ENCODE results near the gene ZNF333. TPM values are rescaled to one million over a fixed set of nuclear protein-coding genes. Genes with fewer than 3 reads are reported as not detected.

ZNF333 gene
- total RNA-seq, 2 donors from 2014 or later = 17.3 to 27.5 TPM

DNA sequence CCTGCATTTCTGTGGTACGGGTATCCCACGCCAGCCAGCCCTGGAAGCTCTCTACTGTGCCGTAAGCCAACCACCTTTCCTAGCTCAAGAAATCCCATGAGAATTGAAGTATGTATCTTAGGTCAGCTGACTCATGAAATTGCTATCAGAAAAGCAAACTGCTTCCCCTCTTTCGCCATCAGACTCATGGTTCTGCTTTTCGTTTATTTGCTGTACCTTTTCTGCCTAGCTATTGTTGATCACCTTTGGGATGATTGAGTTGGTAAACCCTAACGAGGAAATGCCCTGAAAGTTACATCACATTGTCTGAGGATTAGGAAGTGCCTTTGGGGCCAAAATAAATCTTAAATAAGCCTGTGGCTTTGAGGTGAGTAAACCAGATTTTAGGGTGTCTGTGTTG is 15.1 kb upstream of the ZNF333 start, which contains the start of gene ADGRE3:
TSS of gene ADGRE3 (minus strand) at position 81 of the 400 bp plus-strand sequence. CDS start at position 7, 74 bp downstream.
- H3K4me1 Mint-ChIP-seq (ENCODE audit: low read depth) = no peaks in the 10 kb centered on the region
- peaks cover 0 to 6% of the 10 kb centered on the region in 2 donors for H3K36me3 Mint-ChIP-seq (ENCODE audit: insufficient read depth in 2 of 2)
- H3K9me3 Mint-ChIP-seq = peaks cover 4 to 6% of the 10 kb centered on the region in 2 donors
- H3K4me3 Mint-ChIP-seq = no peak within 1 kb of the TSS
- ATAC-seq (replicated peaks in 1 of 2) = no peak
- peaks cover 32% of the 10 kb centered on the region for H3K27me3 Mint-ChIP-seq (ENCODE audit: low read depth)
- no peak for DNase-seq
- H3K27ac Mint-ChIP-seq = no peak within 1 kb of the TSS

DNA sequence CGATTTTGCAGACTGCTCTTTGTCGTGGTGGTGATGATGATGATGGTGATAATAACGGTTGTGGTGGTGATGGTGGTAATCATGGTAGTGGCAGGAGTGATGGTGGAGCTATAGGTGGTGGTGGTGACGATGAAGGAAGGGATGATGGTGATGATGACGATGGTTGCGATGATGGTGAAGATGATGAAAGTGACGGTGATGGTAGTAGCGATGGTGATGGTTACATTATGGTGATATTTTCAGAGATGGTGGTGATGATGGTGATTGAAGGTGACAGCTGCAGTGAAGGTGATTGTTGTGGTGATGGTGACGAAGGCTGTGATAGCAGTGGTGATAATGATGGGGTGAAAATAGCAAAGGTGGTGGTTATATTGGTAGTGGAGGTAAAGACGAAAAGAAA is 13.1 kb upstream of the ZNF333 start:
- Mint-ChIP-seq H3K27ac (no peak overlapping the region), H3K27me3 (ENCODE audit: low read depth) (peaks cover 31% of the 10 kb centered on the region), H3K36me3 (ENCODE audit: insufficient read depth in 2 of 2) (no peaks in the 10 kb centered on the region), H3K4me3 (no peak overlapping the region), H3K9me3 (peaks cover 0 to 2% of the 10 kb centered on the region in 2 donors), H3K4me1 (ENCODE audit: low read depth) (no peaks in the 10 kb centered on the region)
- no peak for ATAC-seq (replicated peaks in 1 of 2)
- DNase-seq = no peak

DNA sequence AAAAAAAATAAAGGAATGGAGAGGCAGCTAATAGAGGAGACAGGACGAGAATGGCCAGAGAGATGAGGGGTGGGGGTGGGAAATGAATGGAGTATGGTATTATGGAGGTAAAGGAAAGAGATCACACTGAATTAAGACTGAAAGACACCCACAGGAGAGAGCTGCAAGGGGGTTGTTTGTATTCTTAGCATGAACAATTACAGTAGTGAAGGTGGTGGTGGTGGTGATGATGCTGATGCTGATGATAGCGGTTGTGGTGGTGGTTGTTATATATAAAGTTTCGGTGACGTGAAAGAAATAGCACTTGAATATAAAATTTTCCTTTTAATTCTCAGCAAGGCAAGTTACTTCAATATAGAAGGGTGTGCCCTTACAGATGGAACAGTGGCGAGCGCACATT is 12.4 kb upstream of the ZNF333 start:
- no peaks in the 10 kb centered on the region for H3K4me1 Mint-ChIP-seq (ENCODE audit: low read depth)
- ATAC-seq (replicated peaks in 1 of 2) (peak; percentile 58 to 76), DNase-seq (peak; percentile 7 to 21)
- peaks cover 24% of the 10 kb centered on the region for H3K27me3 Mint-ChIP-seq (ENCODE audit: low read depth)
- H3K9me3 Mint-ChIP-seq = peaks cover 0 to 2% of the 10 kb centered on the region in 2 donors
- no peak overlapping the region for H3K27ac Mint-ChIP-seq
- H3K36me3 Mint-ChIP-seq (ENCODE audit: insufficient read depth in 2 of 2) = no peaks in the 10 kb centered on the region
- no peak overlapping the region for H3K4me3 Mint-ChIP-seq

DNA sequence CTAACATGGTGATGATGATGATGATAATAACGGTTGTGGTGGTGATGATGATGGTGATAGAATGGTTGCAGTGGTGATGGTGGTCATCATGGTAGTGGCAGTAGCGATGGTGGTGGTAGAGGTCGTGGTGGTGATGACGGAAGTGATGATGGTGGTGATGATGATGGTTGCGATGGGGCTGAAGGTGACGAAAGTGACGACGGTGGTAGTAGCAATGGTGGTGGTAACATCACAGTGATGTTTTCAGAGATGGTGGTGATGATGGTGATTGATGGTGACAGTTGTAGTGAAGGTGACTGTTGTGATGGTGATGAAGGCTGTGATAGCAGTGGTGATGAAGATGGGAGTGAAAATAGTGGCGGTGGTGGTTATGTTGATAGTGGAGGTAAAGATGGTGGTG is 11.6 kb upstream of the ZNF333 start:
- H3K4me1 Mint-ChIP-seq (ENCODE audit: low read depth) = no peaks in the 10 kb centered on the region
- DNase-seq (no peak), ATAC-seq (replicated peaks in 1 of 2) (no peak)
- no peak overlapping the region for H3K27ac Mint-ChIP-seq
- no peaks in the 10 kb centered on the region for H3K9me3 Mint-ChIP-seq
- no peaks in the 10 kb centered on the region for H3K36me3 Mint-ChIP-seq (ENCODE audit: insufficient read depth in 2 of 2)
- no peak overlapping the region for H3K4me3 Mint-ChIP-seq
- H3K27me3 Mint-ChIP-seq (ENCODE audit: low read depth) = peaks cover 17% of the 10 kb centered on the region

DNA sequence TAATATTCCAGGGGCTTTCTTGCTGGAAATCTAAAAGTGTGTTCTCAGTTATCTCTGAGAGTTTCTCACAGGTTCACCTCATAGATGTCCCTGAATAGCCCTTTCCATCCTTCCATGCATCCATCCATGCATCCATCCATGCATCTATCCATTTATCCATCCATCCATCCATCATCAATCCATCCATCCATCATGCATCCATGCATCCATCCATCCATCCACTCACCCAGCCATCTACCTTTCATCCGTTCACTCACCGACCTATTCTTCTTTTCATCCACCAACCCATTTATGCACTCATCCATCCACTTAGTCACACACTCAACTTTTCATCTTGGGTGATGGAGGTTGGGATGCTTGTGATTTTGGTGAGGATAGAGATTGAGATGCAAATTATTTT is 7.8 kb upstream of the ZNF333 start:
- Mint-ChIP-seq H3K9me3 (no peaks in the 10 kb centered on the region), H3K36me3 (ENCODE audit: insufficient read depth in 2 of 2) (no peaks in the 10 kb centered on the region), H3K27me3 (ENCODE audit: low read depth) (no peaks in the 10 kb centered on the region), H3K4me3 (no peak overlapping the region), H3K4me1 (ENCODE audit: low read depth) (no peaks in the 10 kb centered on the region), H3K27ac (no peak overlapping the region)
- ATAC-seq (replicated peaks in 1 of 2) = no peak
- no peak for DNase-seq

DNA sequence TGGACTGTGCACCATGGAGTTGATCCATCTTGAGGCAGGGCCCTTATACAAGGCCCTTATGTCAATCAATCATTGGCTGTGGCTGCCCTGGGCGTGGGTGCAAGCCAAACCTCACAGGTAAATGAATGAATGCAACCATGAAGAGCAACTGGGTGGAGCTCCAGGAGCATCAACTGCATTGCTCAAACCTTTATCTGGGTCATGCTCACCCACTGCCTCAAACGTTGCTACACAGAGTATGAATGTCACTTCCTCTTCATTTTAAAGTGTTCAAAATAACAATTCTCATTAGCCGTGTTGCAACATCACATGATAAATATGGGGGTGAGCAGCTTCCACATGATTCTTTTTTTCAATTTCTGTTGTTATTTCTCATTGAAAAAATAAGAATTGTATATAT is 6.4 kb upstream of the ZNF333 start:
- DNase-seq (no peak), ATAC-seq (replicated peaks in 1 of 2) (peak in 1 of 2 donors; percentile 33)
- Mint-ChIP-seq H3K9me3 (no peaks in the 10 kb centered on the region), H3K27me3 (ENCODE audit: low read depth) (no peaks in the 10 kb centered on the region), H3K36me3 (ENCODE audit: insufficient read depth in 2 of 2) (no peaks in the 10 kb centered on the region), H3K4me3 (no peak overlapping the region), H3K27ac (no peak overlapping the region), H3K4me1 (ENCODE audit: low read depth) (peaks cover under 1% of the 10 kb centered on the region)

DNA sequence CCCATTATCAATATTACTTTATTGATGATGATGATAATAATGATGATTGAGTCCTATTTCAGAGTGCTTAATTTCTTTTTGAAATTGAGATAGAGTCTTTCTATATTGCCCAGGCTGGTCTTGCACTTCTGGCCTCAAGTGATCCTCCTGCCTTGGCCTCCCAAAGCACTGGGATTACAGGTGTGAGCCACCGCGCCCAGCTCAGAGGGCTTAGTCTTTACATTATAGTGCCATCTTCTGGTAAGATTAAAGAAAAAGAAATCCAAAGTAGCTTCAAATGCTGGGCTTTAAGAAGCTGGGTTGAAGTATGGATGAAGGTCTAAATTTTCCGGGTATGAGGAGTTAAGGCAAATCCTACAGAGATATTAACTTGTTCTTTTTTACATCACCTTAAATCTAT is 3.4 kb upstream of the ZNF333 start:
- ATAC-seq (replicated peaks in 1 of 2) (no peak), DNase-seq (peak; percentile 15 to 19)
- Mint-ChIP-seq H3K27me3 (ENCODE audit: low read depth) (no peaks in the 10 kb centered on the region), H3K4me1 (ENCODE audit: low read depth) (peaks cover 16% of the 10 kb centered on the region), H3K27ac (no peak overlapping the region), H3K4me3 (no peak overlapping the region), H3K9me3 (no peaks in the 10 kb centered on the region), H3K36me3 (ENCODE audit: insufficient read depth in 2 of 2) (no peaks in the 10 kb centered on the region)

DNA sequence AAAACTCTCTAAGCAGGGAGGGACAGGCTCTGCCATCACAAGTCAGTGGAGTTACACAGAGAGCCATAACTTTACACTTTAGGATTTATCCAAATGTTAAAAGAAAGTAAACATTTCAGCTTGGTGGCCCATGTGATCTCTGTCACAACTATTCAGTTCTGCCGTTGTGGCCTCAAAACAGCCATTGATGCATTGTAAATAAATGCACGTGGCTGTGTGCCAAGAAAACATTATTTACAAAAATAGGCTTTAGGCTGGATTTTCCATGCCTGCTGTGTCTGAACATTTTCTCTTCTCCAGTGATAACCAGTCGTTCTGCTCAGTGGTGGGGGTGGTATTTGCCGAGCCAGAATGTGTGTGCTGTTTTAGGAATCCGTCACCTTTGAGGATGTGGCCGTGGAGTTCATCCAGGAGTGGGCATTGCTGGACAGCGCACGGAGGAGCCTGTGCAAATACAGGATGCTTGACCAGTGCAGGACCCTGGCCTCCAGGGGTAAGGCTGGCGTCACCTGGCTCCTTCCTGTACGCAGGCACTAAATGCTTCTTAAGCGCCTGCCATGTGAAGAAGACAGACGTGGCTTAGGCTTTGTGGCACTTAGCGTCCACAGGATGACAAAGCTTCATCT is 4.9 kb downstream of the ZNF333 start:
- H3K4me3 Mint-ChIP-seq = no peak overlapping the region
- H3K27ac Mint-ChIP-seq = no peak overlapping the region

DNA sequence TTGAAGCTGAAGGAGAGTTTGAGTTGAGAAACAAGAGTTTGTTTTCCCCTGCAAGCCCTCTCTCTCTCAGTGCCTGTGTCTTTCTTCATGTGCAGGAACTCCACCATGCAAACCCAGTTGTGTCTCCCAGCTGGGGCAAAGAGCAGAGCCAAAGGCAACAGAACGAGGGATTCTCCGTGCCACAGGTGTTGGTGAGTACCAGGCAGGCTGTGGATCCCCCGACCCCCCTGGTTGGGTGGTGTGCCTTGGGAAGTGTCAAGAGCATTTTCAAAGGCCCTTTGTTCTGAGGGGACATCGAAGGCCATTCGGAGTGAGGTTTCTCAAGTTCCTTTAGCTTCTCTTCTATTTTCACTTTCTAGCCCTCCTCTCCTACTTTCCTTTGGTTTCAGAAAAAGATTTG is 5.6 kb downstream of the ZNF333 start:
- Mint-ChIP-seq H3K36me3 (ENCODE audit: insufficient read depth in 2 of 2) (peaks cover 4 to 13% of the 10 kb centered on the region in 2 donors), H3K27ac (no peak overlapping the region)

More for the DNA sequence above, 4.9 kb downstream of the ZNF333 start:
- Mint-ChIP-seq H3K4me1 (ENCODE audit: low read depth) (peaks cover 8% of the 10 kb centered on the region), H3K9me3 (no peaks in the 10 kb centered on the region), H3K36me3 (ENCODE audit: insufficient read depth in 2 of 2) (peaks cover 2 to 12% of the 10 kb centered on the region in 2 donors), H3K27me3 (ENCODE audit: low read depth) (no peaks in the 10 kb centered on the region)
- ATAC-seq (replicated peaks in 1 of 2) (no peak), DNase-seq (no peak)

DNA sequence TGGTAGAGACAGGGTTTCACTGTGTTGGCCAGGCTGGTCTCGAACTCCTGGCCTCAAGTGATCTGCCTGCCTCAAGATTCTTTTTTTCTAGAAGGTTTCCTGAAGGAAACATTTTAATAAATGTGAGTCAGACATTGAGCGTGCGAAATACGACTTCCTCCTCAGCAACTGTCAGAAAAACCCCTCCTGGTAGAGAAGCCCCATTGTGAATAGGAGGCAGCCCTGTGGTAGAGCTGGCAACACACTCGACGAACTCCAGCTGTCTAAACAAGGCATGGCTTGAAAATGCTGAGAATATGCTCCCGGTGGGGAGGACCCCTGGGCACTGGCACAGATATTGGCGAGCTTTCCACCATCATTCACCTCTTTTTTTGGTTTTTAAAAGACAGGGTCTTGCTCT is 9.8 kb downstream of the ZNF333 start:
- no peak overlapping the region for H3K4me3 Mint-ChIP-seq
- no peaks in the 10 kb centered on the region for H3K4me1 Mint-ChIP-seq (ENCODE audit: low read depth)
- no peaks in the 10 kb centered on the region for H3K27me3 Mint-ChIP-seq (ENCODE audit: low read depth)
- ATAC-seq (replicated peaks in 1 of 2) (no peak), DNase-seq (no peak)
- no peak overlapping the region for H3K27ac Mint-ChIP-seq
- H3K36me3 Mint-ChIP-seq (ENCODE audit: insufficient read depth in 2 of 2) = peaks cover 16 to 28% of the 10 kb centered on the region in 2 donors
- H3K9me3 Mint-ChIP-seq = peaks cover 2 to 8% of the 10 kb centered on the region in 2 donors

More for the DNA sequence above, 5.6 kb downstream of the ZNF333 start:
- no peak overlapping the region for H3K4me3 Mint-ChIP-seq
- peaks cover 7% of the 10 kb centered on the region for H3K4me1 Mint-ChIP-seq (ENCODE audit: low read depth)
- ATAC-seq (replicated peaks in 1 of 2) (no peak), DNase-seq (no peak)
- no peaks in the 10 kb centered on the region for H3K27me3 Mint-ChIP-seq (ENCODE audit: low read depth)
- H3K9me3 Mint-ChIP-seq = no peaks in the 10 kb centered on the region

DNA sequence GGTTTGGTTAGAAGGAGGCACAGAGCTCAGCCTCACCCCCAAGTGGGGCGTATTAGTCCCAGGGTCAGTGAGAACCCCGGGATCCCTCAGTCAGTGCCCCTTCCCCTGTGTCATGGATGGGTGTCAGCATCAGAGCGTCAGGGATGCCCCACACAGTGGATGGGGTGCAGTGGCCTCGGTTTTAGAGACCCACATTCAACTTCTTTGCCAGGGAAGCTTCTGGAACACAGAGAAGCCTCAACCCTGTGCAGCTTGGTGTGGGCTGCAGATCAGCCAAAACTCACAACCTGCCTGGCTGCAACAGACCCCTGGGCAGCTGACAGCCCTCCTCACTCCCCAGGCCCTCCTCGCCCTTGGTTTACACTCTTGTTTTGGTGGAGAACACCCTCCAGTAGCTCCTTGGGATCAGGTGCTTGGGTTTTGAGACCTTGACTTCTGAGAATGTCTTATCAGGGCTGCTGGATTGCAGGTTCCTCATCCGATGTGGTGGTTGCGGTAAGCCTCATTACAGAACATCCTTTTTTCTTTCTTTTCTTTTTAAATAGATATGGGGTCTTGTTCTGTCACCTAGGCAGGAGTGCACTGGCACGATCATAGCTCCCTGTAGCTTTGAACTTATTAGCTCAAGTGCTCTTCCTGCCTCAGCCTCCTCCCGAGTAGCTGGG is 11.0 kb downstream of the ZNF333 start:
- Mint-ChIP-seq H3K27ac (no peak overlapping the region), H3K4me3 (no peak overlapping the region), H3K27me3 (ENCODE audit: low read depth) (no peaks in the 10 kb centered on the region), H3K9me3 (peaks cover 2 to 8% of the 10 kb centered on the region in 2 donors), H3K36me3 (ENCODE audit: insufficient read depth in 2 of 2) (peaks cover 16 to 26% of the 10 kb centered on the region in 2 donors), H3K4me1 (ENCODE audit: low read depth) (no peaks in the 10 kb centered on the region)
- DNase-seq = no peak
- no peak for ATAC-seq (replicated peaks in 1 of 2)

DNA sequence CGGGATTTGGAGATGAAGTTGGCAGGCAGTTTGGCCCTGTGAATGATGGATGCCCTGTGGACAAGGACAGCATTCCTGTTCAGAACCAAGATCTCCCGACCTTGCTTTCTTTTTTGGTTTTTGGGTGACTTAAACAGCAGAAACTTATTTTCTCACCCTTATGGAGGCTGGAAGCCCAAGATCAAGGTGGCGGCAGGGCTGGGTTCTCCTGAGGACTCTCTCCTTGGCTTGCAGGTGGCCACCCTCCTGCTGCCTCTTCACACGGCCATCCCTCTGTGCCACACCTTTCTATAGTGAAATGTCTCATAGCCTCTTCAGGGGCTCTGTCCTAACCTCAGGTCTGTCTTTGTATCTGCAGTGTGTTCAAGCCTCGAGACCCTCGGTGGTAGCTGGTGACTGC is 14.0 kb downstream of the ZNF333 start:
- no peak for DNase-seq
- Mint-ChIP-seq H3K9me3 (peaks cover 2 to 8% of the 10 kb centered on the region in 2 donors), H3K4me1 (ENCODE audit: low read depth) (no peaks in the 10 kb centered on the region), H3K4me3 (no peak overlapping the region), H3K27ac (no peak overlapping the region), H3K36me3 (ENCODE audit: insufficient read depth in 2 of 2) (peaks cover 17 to 33% of the 10 kb centered on the region in 2 donors), H3K27me3 (ENCODE audit: low read depth) (no peaks in the 10 kb centered on the region)
- ATAC-seq (replicated peaks in 1 of 2) = no peak

DNA sequence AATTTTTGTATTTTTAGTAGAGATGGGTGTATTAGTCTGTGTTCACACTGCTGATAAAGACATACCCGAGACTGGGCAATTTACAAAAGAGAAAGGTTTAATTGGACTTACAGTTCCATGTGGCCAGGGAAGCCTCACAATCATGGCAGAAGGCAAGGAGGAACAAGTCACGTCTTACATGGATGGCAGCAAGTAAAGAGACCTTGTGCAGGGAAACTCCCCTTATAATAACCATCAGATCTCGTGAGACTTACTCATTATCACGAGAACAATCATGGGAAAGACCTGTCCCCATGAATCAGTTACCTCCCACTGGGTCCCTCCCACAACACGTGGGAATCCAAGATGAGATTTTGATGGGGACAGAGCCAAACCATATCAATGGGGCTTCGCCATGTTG is 14.6 kb downstream of the ZNF333 start:
- ATAC-seq (replicated peaks in 1 of 2) = no peak
- H3K27ac Mint-ChIP-seq = no peak overlapping the region
- no peaks in the 10 kb centered on the region for H3K4me1 Mint-ChIP-seq (ENCODE audit: low read depth)
- H3K36me3 Mint-ChIP-seq (ENCODE audit: insufficient read depth in 2 of 2) = peaks cover 17 to 38% of the 10 kb centered on the region in 2 donors
- no peaks in the 10 kb centered on the region for H3K27me3 Mint-ChIP-seq (ENCODE audit: low read depth)
- H3K9me3 Mint-ChIP-seq = peaks cover 4 to 8% of the 10 kb centered on the region in 2 donors
- no peak for DNase-seq
- H3K4me3 Mint-ChIP-seq = no peak overlapping the region
